Upper lobe of left lung (tissue), 6 donors: ENCODE data around the gene ZNF318. TPM values are rescaled to one million over a fixed set of nuclear protein-coding genes. Genes with fewer than 3 reads are reported as not detected.

ENCODE experiments used
- ATAC-seq, 2 donors: fragments of 200-7000 bp; cut with Tn5 transposase; one replicate each; pipeline ENCODE4 v1.9.1; 2022; ENCODE audit warnings: mild to moderate bottlenecking in 2 of 2, moderate library complexity in 2 of 2; ENCODE audit not compliant: low FRiP score in 2 of 2
- DNase-seq, 2 donors: peaks; one replicate each; pipeline ENCODE4 v3.0.0-alpha.2; 2019 to 2020
- H3K27ac ChIP-seq, 4 donors: fragments of 200-600 bp; sonication (generic); one replicate each; pipeline ENCODE4 v1.5.1; 2016 to 2019
- H3K27me3 ChIP-seq, 4 donors: fragments of 200-600 bp; sonication (generic); one replicate each; pipeline ENCODE4 v1.5.1; 2017 to 2019
- H3K36me3 ChIP-seq, 4 donors: fragments of 200-600 bp; sonication (generic); one replicate each; pipeline ENCODE4 v1.5.1; 2016 to 2019
- H3K4me1 ChIP-seq, 4 donors: fragments of 200-600 bp; sonication (generic); one replicate each; pipeline ENCODE4 v1.5.1; 2018 to 2019
- H3K4me3 ChIP-seq, 4 donors: fragments of 200-600 bp; sonication (generic); one replicate each; pipeline ENCODE4 v1.5.1; 2017 to 2019; ENCODE audit warnings: mild to moderate bottlenecking in 2 of 4, moderate library complexity in 1 of 4
- H3K9me3 ChIP-seq, 4 donors: fragments of 200-600 bp; sonication (generic); one replicate each; pipeline ENCODE4 v1.5.1; 2018 to 2019
- CTCF ChIP-seq, 6 experiments: fragments of 450-650 bp in 4 of 6; fragments of 200-600 bp in 2 of 6; sonication (generic) in 2 of 6; IDR thresholded peaks; one replicate each; pipeline ENCODE4 v1.5.1; 2016 to 2019; ENCODE audit warnings: antibody characterized with exemption in 6 of 6
- EP300 ChIP-seq, 4 donors: sonication (generic); formaldehyde crosslinking; IDR thresholded peaks; one replicate each; pipeline ENCODE4 v1.5.1; 2017; ENCODE audit warnings: antibody characterized with exemption in 4 of 4, control low read depth in 2 of 4
- POLR2A ChIP-seq, 4 donors: fragments of 450-650 bp; IDR thresholded peaks; one replicate each; pipeline ENCODE4 v1.5.1; 2016 to 2017; ENCODE audit warnings: antibody characterized with exemption in 4 of 4, mild to moderate bottlenecking in 2 of 4
- POLR2AphosphoS5 ChIP-seq, 2 donors: sonication (generic); formaldehyde crosslinking; IDR thresholded peaks; one replicate each; pipeline ENCODE4 v1.5.1; 2017; ENCODE audit warnings: antibody characterized with exemption in 2 of 2
- WGBS, 2 donors: methylation state at CpG; one replicate each; pipeline ENCODE4 v1.1.5; 2017 to 2018; 5-methylcytosine and 5-hydroxymethylcytosine counted together
- total RNA-seq, 6 donors: library from RNA; depleted of rRNA in 4 of 6; stranded (reverse); fragments of >200 nt in 4 of 6; gene quantifications; one replicate each; pipeline versions ENCODE4 v1.1.0 to v1.2.1, GENCODE V29; 2016 to 2021
- donor health status: DM: no; HTN: no; CAD: no; lungs with moderate emphysema.
- donor health status: DM: no; HTN: yes; CAD: no; lungs with severe emphysema.

Gene ZNF318
- total RNA-seq, 6 donors from 2014 or later = 10.3 to 19.9 (median 15.3) TPM

- DNase-seq (no peak), ATAC-seq (no peak)
- Histone ChIP-seq H3K27ac (no peak overlapping the region), H3K9me3 (no peaks in the 10 kb centered on the region), H3K4me1 (no peaks in the 10 kb centered on the region), H3K27me3 (no peaks in the 10 kb centered on the region), H3K36me3 (no peaks in the 10 kb centered on the region), H3K4me3 (no peak overlapping the region)
- WGBS, 2 donors = 83 to 89% methylated on average over 19 of the region's 19 CpGs
- TF ChIP-seq CTCF (IDR thresholded peaks at IDR 0.05) = no peak
- TF ChIP-seq POLR2A (IDR thresholded peaks at IDR 0.05) = no peak
- no peak for TF ChIP-seq POLR2AphosphoS5 (IDR thresholded peaks at IDR 0.05)
- no peak for TF ChIP-seq EP300 (IDR thresholded peaks at IDR 0.05)
These were observed 67.3 kb downstream of the ZNF318 start for GRCh38 chr6:43302126-43302525.

- DNase-seq = no peak
- Histone ChIP-seq H3K4me1 (no peaks in the 10 kb centered on the region), H3K27me3 (no peaks in the 10 kb centered on the region), H3K27ac (no peak overlapping the region), H3K36me3 (no peaks in the 10 kb centered on the region), H3K9me3 (no peaks in the 10 kb centered on the region), H3K4me3 (no peak overlapping the region)
- no peak for ATAC-seq
- WGBS, 2 donors = 88 to 90% methylated on average over 11 to 15 of the region's 15 CpGs
- TF ChIP-seq EP300 (IDR thresholded peaks at IDR 0.05) (no peak), POLR2AphosphoS5 (IDR thresholded peaks at IDR 0.05) (no peak), CTCF (IDR thresholded peaks at IDR 0.05) (no peak), POLR2A (IDR thresholded peaks at IDR 0.05) (no peak)
These were observed 68.2 kb downstream of the ZNF318 start for GRCh38 chr6:43301081-43301870.

- H3K36me3 ChIP-seq = no peaks in the 10 kb centered on the region
- no peaks in the 10 kb centered on the region for H3K27me3 ChIP-seq
- no peak overlapping the region for H3K27ac ChIP-seq
- H3K4me3 ChIP-seq = no peak overlapping the region
- H3K9me3 ChIP-seq = no peaks in the 10 kb centered on the region
- ATAC-seq = no peak
- no peak for DNase-seq
- WGBS, 2 donors = 76 to 79% methylated on average over 16 to 18 of the region's 18 CpGs
- no peaks in the 10 kb centered on the region for H3K4me1 ChIP-seq
- TF ChIP-seq EP300 (IDR thresholded peaks at IDR 0.05) = no peak
- TF ChIP-seq POLR2A (IDR thresholded peaks at IDR 0.05) = no peak
These were observed 69.8 kb downstream of the ZNF318 start for GRCh38 chr6:43299338-43300293.

- no peak for TF ChIP-seq POLR2A (IDR thresholded peaks at IDR 0.05)
- TF ChIP-seq EP300 (IDR thresholded peaks at IDR 0.05) = no peak
- TF ChIP-seq POLR2AphosphoS5 (IDR thresholded peaks at IDR 0.05) = no peak
- Histone ChIP-seq H3K4me1 (no peaks in the 10 kb centered on the region), H3K4me3 (no peak overlapping the region), H3K36me3 (no peaks in the 10 kb centered on the region), H3K27me3 (no peaks in the 10 kb centered on the region), H3K9me3 (no peaks in the 10 kb centered on the region), H3K27ac (no peak overlapping the region)
- ATAC-seq = no peak
- 60 to 68% methylated on average over 6 to 12 of the region's 12 CpGs for WGBS, 2 donors
- no peak for DNase-seq
These were observed 70.7 kb downstream of the ZNF318 start for GRCh38 chr6:43298565-43299337.

- Histone ChIP-seq H3K27ac (no peak within 1 kb of the TSS), H3K36me3 (no peaks in the 10 kb centered on the region), H3K9me3 (no peaks in the 10 kb centered on the region), H3K27me3 (no peaks in the 10 kb centered on the region), H3K4me1 (no peaks in the 10 kb centered on the region), H3K4me3 (no peak within 1 kb of the TSS)
- no peak for TF ChIP-seq EP300 (IDR thresholded peaks at IDR 0.05)
- TF ChIP-seq POLR2A (IDR thresholded peaks at IDR 0.05) = no peak
- TF ChIP-seq CTCF (IDR thresholded peaks at IDR 0.05) = no peak
- TF ChIP-seq POLR2AphosphoS5 (IDR thresholded peaks at IDR 0.05) = no peak
- no peak for DNase-seq
- WGBS, 2 donors = 70 to 74% methylated on average over 2 to 9 of the region's 10 CpGs
- ATAC-seq = no peak
These were observed 71.5 kb downstream of the ZNF318 start, which contains the start of gene SLC22A7 for GRCh38 chr6:43297644-43298564. TSS of gene SLC22A7 (plus strand) at chr6:43298260. CDS start at chr6:43298359, 99 bp downstream.
